WTC11 (cell line): Measurements from ENCODE around the gene ATP11B.

Experiments
- ATF3 ChIP-seq: sonication (generic); formaldehyde crosslinking; conservative IDR thresholded peaks from 2 replicates; pipeline ENCODE4 v1.8.1; 2022; ENCODE audit warnings: mild to moderate bottlenecking, missing genetic modification reagents
- CTCF ChIP-seq: fragments of 200-600 bp; IDR thresholded peaks from 2 replicates; pipeline ENCODE4 v1.8.0; 2022; ENCODE audit warnings: antibody characterized with exemption
- MAX ChIP-seq: sonication (generic); formaldehyde crosslinking; IDR thresholded peaks from 2 replicates; pipeline ENCODE4 v1.8.0; 2022; ENCODE audit warnings: mild to moderate bottlenecking, missing genetic modification reagents
- TCF7 ChIP-seq: sonication (generic); formaldehyde crosslinking; IDR thresholded peaks from 2 replicates; pipeline ENCODE4 v1.8.0; 2022; ENCODE audit warnings: mild to moderate bottlenecking, low read depth, missing genetic modification reagents, moderate library complexity
- TP53 ChIP-seq: sonication (generic); formaldehyde crosslinking; IDR thresholded peaks from 2 replicates; pipeline ENCODE4 v1.8.1; 2023; ENCODE audit warnings: mild to moderate bottlenecking, missing genetic modification reagents
- USF2 ChIP-seq: sonication (generic); formaldehyde crosslinking; IDR thresholded peaks from 2 replicates; pipeline ENCODE4 v1.8.1; 2023; ENCODE audit warnings: mild to moderate bottlenecking, missing genetic modification reagents, moderate library complexity

GRCh38 chr3:182763896-182764295 lies 29.4 kb upstream of the ATP11B start:
- TF ChIP-seq MAX (no peak), ATF3 (CRISPR knock-in tag) (no peak), CTCF (no peak), TP53 (CRISPR knock-in tag) (no peak), USF2 (no peak), TCF7 (CRISPR knock-in tag) (no peak)
